ENCODE results near the gene PSME3IP1. TPM values are rescaled to one million over a fixed set of nuclear protein-coding genes. Genes with fewer than 3 reads are reported as not detected.
A peak's percentile ranks its signal among the peaks of the same experiment; 100 is the strongest.
"Not testable (repeated sequence)": the region's sequence is repeated elsewhere in the genome, so short reads cannot be mapped to it uniquely, and the experiment has no call there.

PSME3IP1 gene
- total RNA-seq, 2 donors from 2014 or later: 64.1 to 95.8 TPM

- Histone ChIP-seq H3K9me3 (no peaks in the 10 kb centered on the region), H3K4me1 (replicated peaks) (peaks cover 16% of the 10 kb centered on the region), H3K27me3 (replicated peaks; ENCODE audit: insufficient read depth) (no peaks in the 10 kb centered on the region), H3K36me3 (no peaks in the 10 kb centered on the region), H3K27ac (no peak overlapping the region), H3K4me3 (no peak overlapping the region)
- intact Hi-C loops (cut with DNase I): no loop called here
- TF ChIP-seq POLR2AphosphoS5 (IDR thresholded peaks at IDR 0.05): no peak
- no peak for TF ChIP-seq POLR2A (IDR thresholded peaks at IDR 0.05)
- no peak for TF ChIP-seq CTCF (IDR thresholded peaks at IDR 0.05)
- 56% methylated on average over 3 of the region's 3 CpGs for WGBS
- no peak for DNase-seq (ENCODE audit: low spot score)
These were observed 5.3 kb upstream of the PSME3IP1 start for GRCh38 chr16:57191056-57191571.

DNA sequence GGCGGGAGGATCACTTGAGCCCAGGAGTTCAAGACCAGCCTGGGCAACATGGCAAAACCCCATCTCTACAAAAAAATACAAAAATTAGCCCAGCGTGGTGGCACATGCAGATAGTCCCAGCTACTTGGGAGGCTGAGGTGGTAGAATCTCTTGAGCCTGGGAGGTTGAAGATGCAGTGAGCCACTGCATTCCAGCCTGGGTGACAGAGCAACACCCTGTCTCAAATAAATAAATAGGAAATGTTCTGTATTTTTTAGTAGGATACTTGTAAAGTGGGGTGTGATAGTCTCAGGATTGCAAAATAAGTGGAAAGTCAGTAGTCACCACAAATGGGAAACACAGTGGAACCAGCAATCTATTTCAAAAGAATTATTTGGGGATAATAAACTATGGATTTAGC lies 4.3 kb upstream of the PSME3IP1 start:
- intact Hi-C loops (cut with DNase I): no loop called here
- Histone ChIP-seq H3K27me3 (replicated peaks; ENCODE audit: insufficient read depth) (no peaks in the 10 kb centered on the region), H3K9me3 (no peaks in the 10 kb centered on the region), H3K4me3 (no peak overlapping the region), H3K27ac (no peak overlapping the region), H3K4me1 (replicated peaks) (peaks cover 16% of the 10 kb centered on the region), H3K36me3 (no peaks in the 10 kb centered on the region)
- 98% methylated on average over 2 of the region's 2 CpGs for WGBS
- TF ChIP-seq CTCF (IDR thresholded peaks at IDR 0.05) (no peak), POLR2AphosphoS5 (IDR thresholded peaks at IDR 0.05) (no peak), POLR2A (IDR thresholded peaks at IDR 0.05) (no peak)
- no peak for DNase-seq (ENCODE audit: low spot score)

DNA sequence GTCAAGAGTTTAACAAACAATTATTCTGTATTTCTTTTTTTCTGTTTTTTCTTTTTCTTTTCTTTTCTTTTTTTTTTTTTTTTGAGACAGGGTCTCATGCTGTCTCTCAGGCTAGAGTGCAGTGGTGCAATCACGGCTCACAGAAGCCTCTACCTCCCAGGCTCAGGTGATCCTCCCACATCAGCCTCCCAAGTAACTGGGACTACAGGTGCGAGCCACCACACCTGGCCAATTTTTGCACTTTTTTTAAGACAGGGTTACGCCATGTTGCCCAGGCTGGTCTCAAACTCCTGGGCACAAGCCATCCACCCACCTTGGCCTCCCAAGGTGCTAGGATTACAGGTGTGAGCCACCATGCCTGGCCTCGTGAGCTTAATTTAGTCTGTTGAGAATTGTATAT lies 3.7 kb upstream of the PSME3IP1 start:
- H3K9me3 ChIP-seq; DNase-seq (ENCODE audit: low spot score); H3K27me3 ChIP-seq (replicated peaks; ENCODE audit: insufficient read depth); H3K36me3 ChIP-seq; H3K4me3 ChIP-seq; H3K27ac ChIP-seq: not testable (repeated sequence)
- intact Hi-C loops (cut with DNase I): loop anchor here (10.0 kb wide), 2 partner anchors 105 to 225 kb away; no protein-coding TSS in a partner anchor
- peaks cover 16% of the 10 kb centered on the region for H3K4me1 ChIP-seq (replicated peaks)
- WGBS: 95% methylated on average over 4 of the region's 4 CpGs

DNA sequence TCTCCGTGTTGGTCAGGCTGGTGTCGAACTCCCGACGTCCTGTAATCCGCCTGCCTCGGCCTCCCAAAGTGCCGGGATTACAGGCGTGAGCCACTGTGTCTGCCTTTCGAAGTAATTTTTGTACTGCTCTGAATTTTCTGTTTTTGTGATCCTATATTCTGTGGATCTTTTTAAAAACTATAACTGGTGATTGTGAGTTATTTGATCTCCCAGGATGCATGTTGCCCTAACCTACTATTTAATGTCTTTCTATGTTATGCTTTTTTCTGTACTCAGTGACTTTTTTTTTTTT lies 2.8 kb upstream of the PSME3IP1 start:
- H3K4me1 ChIP-seq (replicated peaks): peaks cover 16% of the 10 kb centered on the region
- no peak overlapping the region for H3K4me3 ChIP-seq
- H3K9me3 ChIP-seq: no peaks in the 10 kb centered on the region
- intact Hi-C loops (cut with DNase I): loop anchor here (10.0 kb wide), 2 partner anchors 106 to 226 kb away; no protein-coding TSS in a partner anchor
- H3K36me3 ChIP-seq: no peaks in the 10 kb centered on the region
- no peak for DNase-seq (ENCODE audit: low spot score)
- WGBS: 95% methylated on average over 9 of the region's 9 CpGs
- TF ChIP-seq POLR2A (IDR thresholded peaks at IDR 0.05): no peak
- TF ChIP-seq POLR2AphosphoS5 (IDR thresholded peaks at IDR 0.05): no peak
- no peak for TF ChIP-seq CTCF (IDR thresholded peaks at IDR 0.05)
- no peak overlapping the region for H3K27ac ChIP-seq
- no peaks in the 10 kb centered on the region for H3K27me3 ChIP-seq (replicated peaks; ENCODE audit: insufficient read depth)

DNA sequence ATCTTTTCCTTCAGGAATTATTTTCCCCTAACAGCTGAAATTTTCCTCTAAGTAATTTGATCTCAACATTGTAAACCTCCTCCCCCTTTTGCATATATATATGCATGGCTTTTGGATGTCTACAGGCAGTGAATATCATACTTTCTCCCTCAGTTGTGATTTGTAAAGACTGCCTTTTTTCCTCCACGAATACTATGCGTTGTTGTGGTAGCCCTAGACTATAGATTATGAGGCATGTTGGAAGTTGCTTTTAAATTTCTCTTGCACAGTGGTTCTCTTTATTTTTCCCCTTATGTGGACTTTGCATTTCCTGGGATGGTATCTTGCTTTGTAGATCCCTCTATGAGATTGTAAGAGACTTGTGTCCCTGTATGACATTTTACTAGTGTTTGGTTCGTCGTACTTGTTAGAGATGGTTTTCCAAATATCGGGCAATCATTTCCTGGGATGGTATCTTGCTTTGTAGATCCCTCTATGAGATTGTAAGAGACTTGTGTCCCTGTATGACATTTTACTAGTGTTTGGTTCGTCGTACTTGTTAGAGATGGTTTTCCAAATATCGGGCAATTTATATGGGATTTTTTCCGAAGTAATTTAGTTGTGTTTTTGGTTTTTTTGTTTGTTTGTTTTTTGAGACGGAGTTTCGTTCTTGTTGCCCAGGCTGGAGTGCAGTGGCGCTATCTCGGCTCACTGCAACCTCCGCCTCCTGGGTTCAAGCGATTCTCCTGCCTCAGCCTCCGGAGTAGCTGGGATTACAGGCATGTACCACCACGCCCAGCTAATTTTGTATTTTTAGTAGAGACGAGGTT lies 2.3 kb upstream of the PSME3IP1 start:
- intact Hi-C loops (cut with DNase I): loop anchor here (10.0 kb wide), 2 partner anchors 107 to 227 kb away; no protein-coding TSS in a partner anchor
- H3K36me3 ChIP-seq; DNase-seq (ENCODE audit: low spot score); H3K9me3 ChIP-seq; H3K27me3 ChIP-seq (replicated peaks; ENCODE audit: insufficient read depth): not testable (repeated sequence)
- Histone ChIP-seq H3K4me1 (replicated peaks) (peaks cover 16% of the 10 kb centered on the region), H3K4me3 (peak overlapping the region in 1 of 2 donors; percentile 71), H3K27ac (peak overlapping the region; percentile 91 to 92)
- WGBS: 58% methylated on average over 18 of the region's 18 CpGs
